ENCODE results near the gene ZNF674. TPM values are rescaled to one million over a fixed set of nuclear protein-coding genes. Genes with fewer than 3 reads are reported as not detected.
"Not testable (repeated sequence)": the region's sequence is repeated elsewhere in the genome, so short reads cannot be mapped to it uniquely, and the experiment has no call there.

ZNF674 gene
- total RNA-seq, 1 experiment from 2014 or later: 9.0 TPM

GRCh38 chrX:46488712-46489111 lies 56.5 kb downstream of the ZNF674 start:
- H4K20me1 ChIP-seq (ENCODE audit: low read length): no peaks in the 10 kb centered on the region
- H3K9me3 ChIP-seq (ENCODE audit: low read length): no peaks in the 10 kb centered on the region
- ATAC-seq (no peak), DNase-seq (no peak)
- no peak overlapping the region for H3K4me2 ChIP-seq (ENCODE audit: low read length)
- ChIA-PET POLR2A (ENCODE audit: unreplicated experiment) (no interaction called here), CTCF (no interaction called here)
- no peaks in the 10 kb centered on the region for H3K9me2 ChIP-seq (replicated peaks; ENCODE audit: low read length)
- no TSS peak for BruUV-seq (replicated peaks)
- no peaks in the 10 kb centered on the region for H3F3A ChIP-seq (ENCODE audit: low read length, unreplicated experiment)
- no peak overlapping the region for H3K9ac ChIP-seq (ENCODE audit: low read length)
- intact Hi-C loops (cut with micrococcal nuclease): no loop called here
- TF ChIP-seq, protein P1, sequence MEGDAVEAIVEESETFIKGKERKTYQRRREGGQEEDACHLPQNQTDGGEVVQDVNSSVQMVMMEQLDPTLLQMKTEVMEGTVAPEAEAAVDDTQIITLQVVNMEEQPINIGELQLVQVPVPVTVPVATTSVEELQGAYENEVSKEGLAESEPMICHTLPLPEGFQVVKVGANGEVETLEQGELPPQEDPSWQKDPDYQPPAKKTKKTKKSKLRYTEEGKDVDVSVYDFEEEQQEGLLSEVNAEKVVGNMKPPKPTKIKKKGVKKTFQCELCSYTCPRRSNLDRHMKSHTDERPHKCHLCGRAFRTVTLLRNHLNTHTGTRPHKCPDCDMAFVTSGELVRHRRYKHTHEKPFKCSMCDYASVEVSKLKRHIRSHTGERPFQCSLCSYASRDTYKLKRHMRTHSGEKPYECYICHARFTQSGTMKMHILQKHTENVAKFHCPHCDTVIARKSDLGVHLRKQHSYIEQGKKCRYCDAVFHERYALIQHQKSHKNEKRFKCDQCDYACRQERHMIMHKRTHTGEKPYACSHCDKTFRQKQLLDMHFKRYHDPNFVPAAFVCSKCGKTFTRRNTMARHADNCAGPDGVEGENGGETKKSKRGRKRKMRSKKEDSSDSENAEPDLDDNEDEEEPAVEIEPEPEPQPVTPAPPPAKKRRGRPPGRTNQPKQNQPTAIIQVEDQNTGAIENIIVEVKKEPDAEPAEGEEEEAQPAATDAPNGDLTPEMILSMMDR (conservative IDR thresholded peaks at IDR 0.05; ENCODE audit: low read depth, low read length): no peak
- TF ChIP-seq EZH2phosphoT487 (IDR thresholded peaks at IDR 0.05; ENCODE audit: borderline replicate concordance, low read length) (no peak), EZH2 (IDR thresholded peaks at IDR 0.05; ENCODE audit: low read length, unreplicated experiment) (no peak)
- H3K27me3 ChIP-seq (ENCODE audit: low read length): no peaks in the 10 kb centered on the region
- no peak overlapping the region for H3K27ac ChIP-seq (ENCODE audit: low read length)
- H3K4me1 ChIP-seq (ENCODE audit: insufficient read depth, low read length): no peaks in the 10 kb centered on the region
- no peaks in the 10 kb centered on the region for H3K79me2 ChIP-seq (ENCODE audit: low read length)
- no peak overlapping the region for H2AFZ ChIP-seq (ENCODE audit: low read length)
- no peak overlapping the region for H3K4me3 ChIP-seq (ENCODE audit: low read length)
- H3K36me3 ChIP-seq (ENCODE audit: low read depth, low read length): peaks cover 16% of the 10 kb centered on the region

DNA sequence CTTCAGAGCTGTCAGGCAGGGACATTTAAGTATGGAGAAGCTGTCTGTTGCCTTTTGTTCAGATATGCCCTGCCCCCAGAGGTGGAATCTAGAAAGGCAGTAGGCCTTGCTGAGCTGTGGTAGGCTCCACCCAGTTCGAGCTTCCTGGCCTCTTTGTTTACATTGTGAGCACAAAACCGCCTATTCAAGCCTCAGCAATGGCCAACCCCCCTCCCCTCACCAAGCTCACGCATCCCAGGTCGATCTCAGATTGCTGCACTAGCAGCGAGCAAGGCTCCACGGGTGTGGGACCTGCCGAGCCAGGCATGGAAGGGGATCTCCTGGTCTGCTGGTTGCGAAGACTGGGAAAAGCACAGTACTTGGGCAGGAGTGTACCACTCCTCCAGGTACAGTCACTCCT lies 59.3 kb downstream of the ZNF674 start:
- no peak overlapping the region for H3K27ac ChIP-seq (ENCODE audit: low read length)
- no peak overlapping the region for H3K4me2 ChIP-seq (ENCODE audit: low read length)
- H3K27me3 ChIP-seq (ENCODE audit: low read length): no peaks in the 10 kb centered on the region
- H3K79me2 ChIP-seq (ENCODE audit: low read length): no peaks in the 10 kb centered on the region
- ChIA-PET POLR2A (ENCODE audit: unreplicated experiment) (interaction anchor here (0.6 kb wide), 1 partner anchor 31 kb away, joined by 4 read pairs; no protein-coding TSS in a partner anchor), CTCF (no interaction called here)
- H3F3A ChIP-seq (ENCODE audit: low read length, unreplicated experiment): no peaks in the 10 kb centered on the region
- no peaks in the 10 kb centered on the region for H3K9me3 ChIP-seq (ENCODE audit: low read length)
- H3K4me1 ChIP-seq (ENCODE audit: insufficient read depth, low read length): no peaks in the 10 kb centered on the region
- H3K4me3 ChIP-seq (ENCODE audit: low read length): no peak overlapping the region
- peaks cover 8% of the 10 kb centered on the region; the same call in 1 of the 2 replicates for H3K36me3 ChIP-seq (ENCODE audit: low read depth, low read length)
- H3K9me2 ChIP-seq (replicated peaks; ENCODE audit: low read length): no peaks in the 10 kb centered on the region
- no peak for TF ChIP-seq EZH2phosphoT487 (IDR thresholded peaks at IDR 0.05; ENCODE audit: borderline replicate concordance, low read length)
- TF ChIP-seq, protein P1 (conservative IDR thresholded peaks at IDR 0.05; ENCODE audit: low read depth, low read length): no peak
- no peak for TF ChIP-seq EZH2 (IDR thresholded peaks at IDR 0.05; ENCODE audit: low read length, unreplicated experiment)
- BruUV-seq (replicated peaks): no TSS peak
- H4K20me1 ChIP-seq (ENCODE audit: low read length): no peaks in the 10 kb centered on the region
- no peak overlapping the region for H2AFZ ChIP-seq (ENCODE audit: low read length)
- intact Hi-C loops (cut with micrococcal nuclease): no loop called here
- ATAC-seq: no peak
- H3K9ac ChIP-seq (ENCODE audit: low read length): no peak overlapping the region
- no peak for DNase-seq

DNA sequence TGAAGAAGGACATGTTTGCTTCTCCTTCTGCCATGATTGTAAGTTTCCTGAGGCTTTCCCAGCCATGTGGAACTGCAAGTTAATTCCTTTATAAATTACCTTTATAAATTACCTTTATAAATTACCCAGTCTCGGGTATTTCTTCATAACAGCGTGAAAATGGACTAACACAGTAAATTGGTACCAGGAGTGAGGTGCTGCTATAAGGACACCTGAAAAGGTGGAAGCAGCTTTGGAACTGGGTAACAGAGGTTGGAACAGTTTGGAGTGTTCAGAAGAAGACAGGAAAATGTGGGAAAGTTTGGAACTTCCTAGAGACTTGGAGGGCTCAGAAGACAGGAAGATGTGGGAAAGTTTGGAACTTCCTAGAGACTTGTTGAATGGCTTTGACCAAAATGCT lies 66.6 kb downstream of the ZNF674 start:
- H3K79me2 ChIP-seq (ENCODE audit: low read length); BruUV-seq (replicated peaks); H3F3A ChIP-seq (ENCODE audit: low read length, unreplicated experiment); H3K9ac ChIP-seq (ENCODE audit: low read length); H2AFZ ChIP-seq (ENCODE audit: low read length); CTCF ChIA-PET; intact Hi-C loops (cut with micrococcal nuclease); H3K4me1 ChIP-seq (ENCODE audit: insufficient read depth, low read length); H3K9me2 ChIP-seq (replicated peaks; ENCODE audit: low read length); H4K20me1 ChIP-seq (ENCODE audit: low read length); H3K4me3 ChIP-seq (ENCODE audit: low read length); H3K4me2 ChIP-seq (ENCODE audit: low read length); H3K9me3 ChIP-seq (ENCODE audit: low read length); DNase-seq; H3K27me3 ChIP-seq (ENCODE audit: low read length); H3K27ac ChIP-seq (ENCODE audit: low read length); ATAC-seq; POLR2A ChIA-PET (ENCODE audit: unreplicated experiment); H3K36me3 ChIP-seq (ENCODE audit: low read depth, low read length): not testable (repeated sequence)

Data from PC-3 (cell line).